Keratinocyte (primary cell): ENCODE data around the gene BET1. TPM values are rescaled to one million over a fixed set of nuclear protein-coding genes. Genes with fewer than 3 reads are reported as not detected.

Experiments
- DNase-seq: peaks from one replicate; pipeline ENCODE4 v3.0.0-alpha.2; 2011; ENCODE audit warnings: low read depth, missing footprints, low spot score
- FAIRE-seq: peaks from 2 replicates; lab custom pipeline; 2011; peaks lifted over from hg19 to GRCh38; lab: Jason Lieb, UNC
- H2AFZ ChIP-seq: 2 replicates; pipeline ENCODE4 v1.6.0; 2012; ENCODE audit warnings: low read length, control low read depth, inconsistent platforms; ENCODE audit not compliant: control insufficient read depth
- H3K27ac ChIP-seq: 2 replicates; pipeline ENCODE4 v1.5.1; 2011; ENCODE audit warnings: low read length; ENCODE audit not compliant: control insufficient read depth, insufficient read depth
- H3K27me3 ChIP-seq: 3 replicates; pipeline ENCODE4 v1.6.0; 2011; ENCODE audit warnings: low read length; ENCODE audit not compliant: control insufficient read depth, insufficient read depth; ENCODE audit errors: extremely low read depth
- H3K36me3 ChIP-seq, 2 experiments: 2 replicates in 1 of 2; 3 replicates in 1 of 2; pipeline ENCODE4 v1.5.1; 2011; ENCODE audit warnings: low read length in 2 of 2, mild to moderate bottlenecking in 1 of 2; ENCODE audit not compliant: control insufficient read depth in 2 of 2, insufficient read depth in 2 of 2; ENCODE audit errors: extremely low read depth in 1 of 2
- H3K4me1 ChIP-seq: 3 replicates; pipeline ENCODE4 v1.5.1; 2011; ENCODE audit warnings: low read length; ENCODE audit not compliant: control insufficient read depth, insufficient read depth; ENCODE audit errors: extremely low read depth
- H3K4me2 ChIP-seq: 3 replicates; pipeline ENCODE4 v1.6.0; 2011; ENCODE audit warnings: low read depth, low read length; ENCODE audit not compliant: control insufficient read depth, insufficient read depth; ENCODE audit errors: extremely low read depth
- H3K4me3 ChIP-seq, 3 experiments: fragments of 200-600 bp in 1 of 3; sonication (generic) in 1 of 3; 2 replicates in 2 of 3; 3 replicates in 1 of 3; pipeline ENCODE4 v1.5.1; 2011 to 2016; ENCODE audit warnings: low read length in 3 of 3, mild to moderate bottlenecking in 3 of 3, control low read depth in 2 of 3, inconsistent platforms in 1 of 3, low read depth in 1 of 3, mixed read lengths in 1 of 3, mixed run types in 1 of 3, moderate library complexity in 1 of 3; ENCODE audit not compliant: control insufficient read depth in 2 of 3, insufficient read depth in 2 of 3; ENCODE audit errors: extremely low read depth in 1 of 3
- H3K79me2 ChIP-seq: 2 replicates; pipeline ENCODE4 v1.6.0; 2012; ENCODE audit warnings: low read length; ENCODE audit not compliant: control insufficient read depth, insufficient read depth
- H3K9ac ChIP-seq: 3 replicates; pipeline ENCODE4 v1.6.0; 2011; ENCODE audit warnings: low read length; ENCODE audit not compliant: control insufficient read depth, insufficient read depth; ENCODE audit errors: extremely low read depth
- H3K9me1 ChIP-seq: 3 replicates; pipeline ENCODE4 v1.6.0; 2011; ENCODE audit warnings: low read length; ENCODE audit not compliant: control insufficient read depth, insufficient read depth; ENCODE audit errors: extremely low read depth
- H3K9me3 ChIP-seq: 2 replicates; pipeline ENCODE4 v1.5.1; 2012; ENCODE audit warnings: low read depth, low read length; ENCODE audit not compliant: control insufficient read depth
- H4K20me1 ChIP-seq: 3 replicates; pipeline ENCODE4 v1.6.0; 2011; ENCODE audit warnings: low read length; ENCODE audit not compliant: control insufficient read depth, insufficient read depth; ENCODE audit errors: extremely low read depth
- EZH2 ChIP-seq: IDR thresholded peaks from one replicate; pipeline ENCODE4 v1.6.1; 2012; ENCODE audit warnings: inconsistent platforms, mild to moderate bottlenecking, low read length, moderate library complexity
- dilution Hi-C: fragments of 300-500 bp; cut with MboI; formaldehyde crosslinking; loops from one replicate; pipeline ENCODE4 v1.7.0; 2020; ENCODE audit warnings: low sequenced_read_pairs; ENCODE audit not compliant: extremely low pct_ligation_motif_present
- polyA plus RNA-seq, 5 experiments: library from polyadenylated mRNA; depleted of rRNA in 3 of 5; stranded (reverse) in 3 of 5; stranded (forward) in 1 of 5; unstranded in 1 of 5; fragments of >200 nt; gene quantifications; 1 replicate in 1 of 5; 2 replicates in 3 of 5; 3 replicates in 1 of 5; pipeline versions ENCODE4 v1.2.1 to v1.2.3, GENCODE V29; 2011 to 2012; ENCODE audit warnings: missing spikeins in 2 of 5, low read depth in 1 of 5, low replicate concordance in 1 of 5
- TF ChIP-seq, protein P1 (sequence below), 3 experiments: IDR thresholded peaks in 1 of 3; conservative IDR thresholded peaks in 1 of 3; optimal IDR thresholded peaks in 1 of 3; 2 replicates in 2 of 3; 3 replicates in 1 of 3; pipeline versions ENCODE3 to v1.5.1; 2011; ENCODE audit warnings: low read length in 3 of 3, mild to moderate bottlenecking in 3 of 3, moderate library complexity in 2 of 3, control low read depth in 1 of 3, inconsistent platforms in 1 of 3; ENCODE audit not compliant: insufficient read depth in 2 of 3; ENCODE audit errors: extremely low read depth in 1 of 3

Gene BET1
- polyA plus RNA-seq, 1 donor (not counting 4 experiments of a cell fraction or from before 2014, with no cell fraction given) = 38.1 TPM

DNA sequence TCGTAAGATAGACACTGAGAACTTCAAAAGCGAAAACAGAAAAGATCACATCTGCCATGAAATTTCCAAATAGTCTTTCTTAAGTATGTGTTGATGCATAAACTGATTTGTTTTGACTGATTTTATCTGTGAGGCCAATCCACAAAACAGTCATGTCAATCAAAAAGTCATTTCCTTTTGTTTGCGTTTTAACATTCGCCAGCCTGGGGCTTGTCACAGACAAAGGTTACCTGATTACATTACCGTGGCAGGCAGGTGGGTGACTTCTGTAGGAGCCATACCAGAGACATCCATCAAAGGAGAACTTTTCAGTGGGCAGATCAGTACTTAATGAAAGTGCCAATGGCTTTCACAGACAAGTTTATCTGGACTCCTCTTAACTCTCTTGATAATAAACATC, 45.5 kb upstream of the BET1 start:
- Histone ChIP-seq H3K4me2 (peak overlapping the region; percentile 18), H3K27me3 (no peaks in the 10 kb centered on the region), H3K9me3 (no peaks in the 10 kb centered on the region), H3K4me1 (no peaks in the 10 kb centered on the region), H3K36me3 (no peaks in the 10 kb centered on the region), H4K20me1 (no peaks in the 10 kb centered on the region), H3K4me3 (no peak overlapping the region), H3K27ac (no peak overlapping the region), H3K9me1 (no peaks in the 10 kb centered on the region), H3K9ac (no peak overlapping the region), H3K79me2 (no peaks in the 10 kb centered on the region), H2AFZ (peak overlapping the region; percentile 4)
- dilution Hi-C loops = no loop called here
- DNase-seq (no peak), FAIRE-seq (no peak)
- TF ChIP-seq, protein P1, sequence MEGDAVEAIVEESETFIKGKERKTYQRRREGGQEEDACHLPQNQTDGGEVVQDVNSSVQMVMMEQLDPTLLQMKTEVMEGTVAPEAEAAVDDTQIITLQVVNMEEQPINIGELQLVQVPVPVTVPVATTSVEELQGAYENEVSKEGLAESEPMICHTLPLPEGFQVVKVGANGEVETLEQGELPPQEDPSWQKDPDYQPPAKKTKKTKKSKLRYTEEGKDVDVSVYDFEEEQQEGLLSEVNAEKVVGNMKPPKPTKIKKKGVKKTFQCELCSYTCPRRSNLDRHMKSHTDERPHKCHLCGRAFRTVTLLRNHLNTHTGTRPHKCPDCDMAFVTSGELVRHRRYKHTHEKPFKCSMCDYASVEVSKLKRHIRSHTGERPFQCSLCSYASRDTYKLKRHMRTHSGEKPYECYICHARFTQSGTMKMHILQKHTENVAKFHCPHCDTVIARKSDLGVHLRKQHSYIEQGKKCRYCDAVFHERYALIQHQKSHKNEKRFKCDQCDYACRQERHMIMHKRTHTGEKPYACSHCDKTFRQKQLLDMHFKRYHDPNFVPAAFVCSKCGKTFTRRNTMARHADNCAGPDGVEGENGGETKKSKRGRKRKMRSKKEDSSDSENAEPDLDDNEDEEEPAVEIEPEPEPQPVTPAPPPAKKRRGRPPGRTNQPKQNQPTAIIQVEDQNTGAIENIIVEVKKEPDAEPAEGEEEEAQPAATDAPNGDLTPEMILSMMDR (optimal IDR thresholded peaks at IDR 0.05 in 1 of 3, IDR thresholded peaks at IDR 0.05 in 1 of 3, conservative IDR thresholded peaks at IDR 0.05 in 1 of 3; ENCODE audit: extremely low read depth in 1 of 3, insufficient read depth in 2 of 3, low read length in 3 of 3) = no peak

DNA sequence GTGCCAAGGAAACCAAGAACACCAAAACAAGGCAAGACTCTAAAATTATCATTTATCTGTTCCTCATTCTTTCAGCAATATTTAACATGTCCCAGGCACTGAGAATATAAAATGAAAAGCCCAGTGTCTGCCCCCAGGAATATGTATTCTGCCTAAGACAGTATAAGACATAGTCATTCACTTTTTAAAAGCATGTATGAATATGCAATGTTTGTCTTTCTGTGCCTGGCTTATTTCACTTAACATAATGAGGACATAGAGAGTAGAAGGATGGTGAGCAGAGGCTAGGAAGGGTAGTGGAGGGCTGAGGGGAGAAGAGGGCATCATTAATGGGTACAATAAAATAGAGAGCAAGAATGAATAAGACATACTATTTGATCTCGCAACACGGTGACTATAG, 44.6 kb upstream of the BET1 start:
- no peak for DNase-seq

More for the DNA sequence above, 44.6 kb upstream of the BET1 start:
- no peaks in the 10 kb centered on the region for H4K20me1 ChIP-seq
- dilution Hi-C loops = no loop called here
- H2AFZ ChIP-seq = no peak overlapping the region
- FAIRE-seq = no peak
- H3K27ac ChIP-seq = no peak overlapping the region
- no peaks in the 10 kb centered on the region for H3K36me3 ChIP-seq
- no peaks in the 10 kb centered on the region for H3K9me1 ChIP-seq
- H3K79me2 ChIP-seq = no peaks in the 10 kb centered on the region
- H3K27me3 ChIP-seq = no peaks in the 10 kb centered on the region
- TF ChIP-seq, protein P1 (optimal IDR thresholded peaks at IDR 0.05 in 1 of 3, IDR thresholded peaks at IDR 0.05 in 1 of 3, conservative IDR thresholded peaks at IDR 0.05 in 1 of 3; ENCODE audit: extremely low read depth in 1 of 3, insufficient read depth in 2 of 3, low read length in 3 of 3) = no peak
- no peak for TF ChIP-seq EZH2
- no peak overlapping the region for H3K9ac ChIP-seq
- H3K9me3 ChIP-seq = no peaks in the 10 kb centered on the region
- no peaks in the 10 kb centered on the region for H3K4me1 ChIP-seq
- H3K4me2 ChIP-seq = no peak overlapping the region
- no peak overlapping the region for H3K4me3 ChIP-seq
